ENCODE data around the gene BTNL9. TPM values are rescaled to one million over a fixed set of nuclear protein-coding genes. Genes with fewer than 3 reads are reported as not detected.

The BTNL9 gene
- total and polyA plus RNA-seq, 2 of the 8 experiments (the other 6 are each of a cell fraction or from before 2014, with no cell fraction given): 0.23 to 0.89 TPM

- TF ChIP-seq CEBPB (IDR thresholded peaks at IDR 0.05; ENCODE audit: low read depth, low read length): no peak
- TF ChIP-seq HDAC2 (IDR thresholded peaks at IDR 0.05; ENCODE audit: borderline replicate concordance in 1 of 2, low read depth in 2 of 2, low read length in 2 of 2): no peak
- TF ChIP-seq CTBP2 (IDR thresholded peaks at IDR 0.05; ENCODE audit: borderline replicate concordance, insufficient read depth, insufficient read length, low read length): no peak
- peaks cover 0 to 3% of the 10 kb centered on the region in 2 experiments; a peak in 2 of 4 replicates for H3K9me3 ChIP-seq (ENCODE audit: insufficient read depth in 2 of 2, low read depth in 1 of 2, low read length in 1 of 2)
- H3K56ac ChIP-seq (replicated peaks; ENCODE audit: insufficient read length, low read depth, low read length): no peak overlapping the region
- H3K79me1 ChIP-seq (ENCODE audit: low read depth, low read length): no peaks in the 10 kb centered on the region
- no peak overlapping the region for H4K8ac ChIP-seq (ENCODE audit: extremely low read depth, insufficient read depth, low read length)
- CTCF ChIA-PET (ENCODE audit: partially characterized antibody): interaction anchor here (0.8 kb wide), 1 partner anchor 37 kb away, joined by 3 read pairs; no protein-coding TSS in a partner anchor
- no peak overlapping the region for H3K27ac ChIP-seq (ENCODE audit: low read depth, low read length)
- no peaks in the 10 kb centered on the region for H3K79me2 ChIP-seq (ENCODE audit: control insufficient read depth in 1 of 2, insufficient read depth in 2 of 2, low read length in 2 of 2)
- peaks cover 2 to 4% of the 10 kb centered on the region in 2 experiments for H4K20me1 ChIP-seq (replicated peaks in 1 of 2; ENCODE audit: control insufficient read depth in 1 of 2, insufficient read depth in 2 of 2, low read length in 2 of 2)
- H3K14ac ChIP-seq (ENCODE audit: insufficient read length): no peak overlapping the region
- POLR2A ChIA-PET (ENCODE audit: partially characterized antibody): no interaction called here
- H3K9ac ChIP-seq (replicated peaks in 1 of 4; ENCODE audit: extremely low read depth in 1 of 4, low read depth in 3 of 4, low read length in 3 of 4): no peak overlapping the region
- H3K4me3 ChIP-seq (ENCODE audit: extremely low read depth in 1 of 4, insufficient read depth in 2 of 4, low read depth in 3 of 4, low read length in 4 of 4): no peak overlapping the region
- H3K18ac ChIP-seq (ENCODE audit: extremely low read depth, low read length): no peak overlapping the region
- H2BK120ac ChIP-seq (replicated peaks; ENCODE audit: low read depth, low read length): no peak overlapping the region
- H4K91ac ChIP-seq (replicated peaks; ENCODE audit: insufficient read length, low read length): no peak overlapping the region
- FAIRE-seq: no peak
- no peak overlapping the region for H3K4ac ChIP-seq (replicated peaks; ENCODE audit: insufficient read length, low read depth, low read length)
- no peak overlapping the region for H2BK12ac ChIP-seq (ENCODE audit: low read depth, low read length)
- 89% methylated on average over 5 of the region's 5 CpGs; no CpG with 5 or more reads in 1 of the 2 experiments for WGBS, 2 experiments (ENCODE audit: extremely low coverage in 1 of 2, insufficient coverage in 1 of 2, insufficient read length in 1 of 2, insufficient replicate concordance in 2 of 2, low coverage in 1 of 2, low lambda C conversion rate in 2 of 2, missing lambda C conversion rate in 1 of 2)
- no peaks in the 10 kb centered on the region; a peak in 1 of 8 replicates for H3K36me3 ChIP-seq (ENCODE audit: control insufficient read depth in 2 of 4, insufficient read depth in 4 of 4, low read length in 3 of 4)
- no peak overlapping the region for H3K23ac ChIP-seq (ENCODE audit: insufficient read length)
- H3K23me2 ChIP-seq (ENCODE audit: low read depth, low read length): peaks cover 13% of the 10 kb centered on the region; the same call in 1 of the 2 replicates
- H2AK5ac ChIP-seq (ENCODE audit: low read depth, low read length): no peak overlapping the region
- H2BK20ac ChIP-seq (ENCODE audit: low read length): no peak overlapping the region
- H3K4me2 ChIP-seq (ENCODE audit: insufficient read depth in 1 of 2, low read depth in 2 of 2, low read length in 2 of 2): no peak overlapping the region
- no peak overlapping the region for H4K5ac ChIP-seq (ENCODE audit: insufficient read length, low read depth, low read length)
- H2BK15ac ChIP-seq (ENCODE audit: low read length): no peak overlapping the region
- no peak overlapping the region for H2BK5ac ChIP-seq (ENCODE audit: low read depth, low read length)
- no peak overlapping the region for H2AFZ ChIP-seq (ENCODE audit: low read length)
- no peak for DNase-seq (ENCODE audit: low read depth in 1 of 2, low spot score in 2 of 2)
- peaks cover 3 to 16% (median 9%) of the 10 kb centered on the region in 4 experiments; a peak in 6 of 7 replicates for H3K4me1 ChIP-seq (replicated peaks in 1 of 4; ENCODE audit: control insufficient read depth in 3 of 4, insufficient read depth in 4 of 4, low read length in 3 of 4)
- H3K27me3 ChIP-seq (replicated peaks in 1 of 4; ENCODE audit: control insufficient read depth in 3 of 4, extremely low read depth in 1 of 4, insufficient read depth in 3 of 4, low read length in 3 of 4): peaks cover 31 to 55% (median 45%) of the 10 kb centered on the region in 4 experiments
Measured at GRCh38 chr5:181050016-181050415, 9.9 kb downstream of the BTNL9 start.
